ENCODE data around the gene GALR2.

DNA sequence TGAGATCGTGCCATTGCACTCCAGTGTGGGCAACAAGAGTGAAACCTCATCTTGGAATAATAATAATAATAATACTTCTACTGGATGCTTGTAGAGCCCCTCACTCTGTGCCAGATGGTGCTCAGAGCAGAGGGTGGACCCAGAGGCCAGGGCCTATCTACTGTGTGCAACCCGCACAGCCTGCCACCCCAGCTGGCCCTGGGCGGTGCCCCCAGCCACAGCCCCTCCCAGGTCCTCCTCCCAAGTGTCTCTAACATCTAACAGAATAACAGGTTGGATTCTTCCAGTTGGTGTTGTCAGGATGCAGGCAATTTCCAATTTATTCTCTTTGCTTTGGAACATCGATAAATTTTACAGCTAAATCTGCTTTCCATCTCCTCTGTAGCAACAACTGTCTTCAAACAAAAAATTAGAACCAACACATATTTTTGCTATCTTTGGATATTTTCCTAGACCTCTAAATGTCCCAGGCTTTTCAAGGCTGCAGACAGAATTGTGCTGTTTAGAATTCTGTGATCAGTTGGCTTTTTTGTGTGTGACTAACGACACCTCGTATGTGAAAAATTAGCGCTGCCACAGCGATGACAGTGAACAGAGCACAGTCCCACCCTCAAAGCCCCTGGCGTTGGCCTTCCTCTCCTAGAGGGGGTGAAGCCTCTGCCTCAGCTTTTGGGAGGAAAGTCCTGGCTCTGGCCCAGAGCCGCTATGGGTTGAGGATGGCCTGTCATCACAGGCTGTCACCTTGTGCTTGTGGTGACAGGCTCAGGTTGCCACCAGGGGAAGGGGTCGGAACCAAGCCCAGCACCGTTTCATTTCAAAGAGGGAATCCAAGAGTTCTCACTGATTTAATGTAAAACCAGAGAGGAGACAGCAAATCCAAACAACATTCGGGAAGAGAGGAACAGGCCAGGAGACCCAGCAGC lies 39.9 kb upstream of the GALR2 start:
- TF ChIP-seq, protein P1, sequence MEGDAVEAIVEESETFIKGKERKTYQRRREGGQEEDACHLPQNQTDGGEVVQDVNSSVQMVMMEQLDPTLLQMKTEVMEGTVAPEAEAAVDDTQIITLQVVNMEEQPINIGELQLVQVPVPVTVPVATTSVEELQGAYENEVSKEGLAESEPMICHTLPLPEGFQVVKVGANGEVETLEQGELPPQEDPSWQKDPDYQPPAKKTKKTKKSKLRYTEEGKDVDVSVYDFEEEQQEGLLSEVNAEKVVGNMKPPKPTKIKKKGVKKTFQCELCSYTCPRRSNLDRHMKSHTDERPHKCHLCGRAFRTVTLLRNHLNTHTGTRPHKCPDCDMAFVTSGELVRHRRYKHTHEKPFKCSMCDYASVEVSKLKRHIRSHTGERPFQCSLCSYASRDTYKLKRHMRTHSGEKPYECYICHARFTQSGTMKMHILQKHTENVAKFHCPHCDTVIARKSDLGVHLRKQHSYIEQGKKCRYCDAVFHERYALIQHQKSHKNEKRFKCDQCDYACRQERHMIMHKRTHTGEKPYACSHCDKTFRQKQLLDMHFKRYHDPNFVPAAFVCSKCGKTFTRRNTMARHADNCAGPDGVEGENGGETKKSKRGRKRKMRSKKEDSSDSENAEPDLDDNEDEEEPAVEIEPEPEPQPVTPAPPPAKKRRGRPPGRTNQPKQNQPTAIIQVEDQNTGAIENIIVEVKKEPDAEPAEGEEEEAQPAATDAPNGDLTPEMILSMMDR (conservative IDR thresholded peaks at IDR 0.05; ENCODE audit: low read depth, low read length) = no peak
- no peak for TF ChIP-seq EZH2 (IDR thresholded peaks at IDR 0.05; ENCODE audit: borderline replicate concordance, low read depth, low read length, poor library complexity, severe bottlenecking)
